Activated T-cell treated with anti-CD3 and anti-CD28 coated beads, Interleukin-2, amount 50 U/mL, for 1 hour (primary cell): ENCODE results near the gene MRPS6.

Experiments
- DNase-seq: peaks from one replicate; pipeline ENCODE4 v3.0.0-alpha.2; 2020

MRPS6 gene

DNA sequence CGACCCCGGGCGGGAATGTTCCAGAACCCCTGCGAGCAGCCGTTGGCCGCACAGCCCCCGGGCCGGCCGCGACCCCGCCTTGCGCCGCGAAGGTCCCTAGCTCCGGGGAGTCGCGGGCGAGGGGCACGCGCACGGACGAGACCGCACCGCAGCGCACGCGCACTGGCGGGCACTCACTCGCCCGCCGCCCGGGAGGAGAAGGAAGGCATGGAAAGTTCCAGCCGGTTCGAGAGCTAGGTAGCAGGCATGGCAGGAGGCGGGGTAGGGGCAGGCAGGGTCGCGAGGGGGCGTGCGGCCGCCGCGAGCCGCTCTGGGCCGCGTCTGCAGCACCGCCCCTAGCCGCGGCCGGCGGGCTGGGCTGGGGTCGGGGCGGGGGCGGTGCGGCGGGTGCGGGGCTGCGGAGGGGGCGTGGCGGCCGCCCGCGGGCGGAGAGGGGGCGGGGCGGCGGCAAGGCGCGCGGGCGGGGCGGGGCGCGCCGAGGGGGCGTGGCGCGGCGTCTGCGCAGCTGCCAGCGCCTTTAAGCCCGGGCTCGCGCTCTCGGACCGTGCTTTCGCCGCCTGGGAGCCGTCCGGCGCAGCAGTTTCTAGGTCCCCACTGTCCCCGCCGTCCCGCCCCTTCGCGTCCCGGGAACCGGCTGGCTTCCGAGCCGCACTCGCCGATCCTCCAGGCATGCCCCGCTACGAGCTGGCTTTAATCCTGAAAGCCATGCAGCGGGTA is at the start of gene MRPS6, which contains the start of gene SLC5A3:
MRPS6 (plus strand) TSS at position 547 of the 717 bp plus-strand sequence; CDS start at position 670, 123 bp downstream.
SLC5A3 (plus strand) TSS at position 547 of the 717 bp plus-strand sequence. CDS start 21,621 bp downstream, outside the sequence.
- peak; percentile 83 for DNase-seq

GRCh38 chr21:34023691-34024373 is 49.5 kb upstream of the MRPS6 start:
- no peak for DNase-seq

DNA sequence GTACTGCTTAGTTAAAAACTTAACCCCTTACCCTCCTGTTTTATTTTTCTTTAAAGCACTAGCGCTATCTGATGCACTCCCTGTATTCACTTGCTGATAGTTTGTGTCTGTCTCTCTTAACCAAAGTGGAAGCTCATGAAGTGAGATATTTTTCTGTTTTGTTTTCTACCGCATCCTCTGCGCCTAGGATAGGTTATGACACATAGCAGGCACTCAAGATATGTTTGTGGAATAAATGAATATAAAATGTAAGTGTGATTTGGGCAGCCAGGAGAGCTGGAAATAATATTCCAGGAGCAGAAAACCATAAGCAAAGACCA is 49.0 kb upstream of the MRPS6 start:
- DNase-seq = no peak

DNA sequence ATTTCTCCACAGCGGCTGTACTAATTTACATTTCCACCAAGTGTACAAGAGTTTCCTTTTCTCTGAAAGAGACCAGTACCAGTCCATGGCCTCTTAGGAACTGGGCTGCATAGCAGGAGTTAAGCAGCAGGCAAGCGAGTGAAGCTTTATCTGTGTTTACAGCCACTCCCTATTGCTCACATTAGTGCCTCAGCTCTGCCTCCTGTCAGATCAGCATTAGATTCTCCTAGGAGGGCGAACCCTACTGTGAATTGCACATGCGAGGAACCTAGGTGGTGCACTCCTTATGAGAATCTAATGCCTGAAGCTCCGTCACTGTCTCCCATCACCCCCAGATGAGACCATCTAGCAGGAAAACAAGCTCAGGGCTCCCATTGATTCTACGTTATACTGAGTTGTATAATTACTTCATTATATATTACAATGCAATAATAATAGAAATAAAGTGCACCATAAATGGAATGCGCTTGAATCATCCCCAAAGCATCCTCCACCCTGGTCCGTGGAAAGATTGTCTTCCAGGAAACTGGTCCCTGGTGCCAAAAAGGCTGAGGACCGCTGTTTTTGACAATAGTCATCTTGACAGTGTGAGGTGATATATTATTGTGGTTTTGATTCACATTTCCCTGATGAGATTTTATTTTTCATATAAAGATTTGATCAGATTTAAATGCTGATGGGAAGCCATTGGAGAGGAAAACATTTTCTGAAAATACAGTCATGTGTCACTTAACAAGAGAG is 45.5 kb upstream of the MRPS6 start:
- no peak for DNase-seq

GRCh38 chr21:34029743-34030528 is 43.4 kb upstream of the MRPS6 start:
- DNase-seq = peak; percentile 46

DNA sequence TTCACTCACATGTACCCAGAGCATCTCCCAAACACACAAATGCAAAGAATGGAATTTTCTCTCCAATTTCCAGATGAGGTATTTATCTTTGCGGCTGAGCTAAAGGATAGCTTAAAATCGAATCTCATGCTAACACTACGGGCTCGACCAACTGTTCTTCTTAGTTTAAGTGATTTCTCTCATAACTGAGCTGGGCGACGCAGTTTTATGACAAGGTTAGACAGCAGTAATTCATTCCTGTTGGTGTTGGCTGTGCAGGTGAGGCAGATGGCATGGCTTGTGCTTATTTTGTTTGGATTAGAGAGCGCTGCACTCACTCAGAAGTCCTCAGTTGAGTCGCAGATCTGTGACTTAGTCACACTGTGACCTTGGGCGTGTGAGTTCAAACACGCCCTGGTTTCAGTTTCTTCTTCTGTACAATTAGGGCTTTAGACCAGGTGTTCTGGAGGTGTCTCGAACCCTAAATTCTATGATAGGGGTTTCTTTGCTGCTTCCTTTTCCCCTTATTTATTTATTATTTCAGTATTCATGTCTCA is 41.5 kb upstream of the MRPS6 start:
- no peak for DNase-seq

DNA sequence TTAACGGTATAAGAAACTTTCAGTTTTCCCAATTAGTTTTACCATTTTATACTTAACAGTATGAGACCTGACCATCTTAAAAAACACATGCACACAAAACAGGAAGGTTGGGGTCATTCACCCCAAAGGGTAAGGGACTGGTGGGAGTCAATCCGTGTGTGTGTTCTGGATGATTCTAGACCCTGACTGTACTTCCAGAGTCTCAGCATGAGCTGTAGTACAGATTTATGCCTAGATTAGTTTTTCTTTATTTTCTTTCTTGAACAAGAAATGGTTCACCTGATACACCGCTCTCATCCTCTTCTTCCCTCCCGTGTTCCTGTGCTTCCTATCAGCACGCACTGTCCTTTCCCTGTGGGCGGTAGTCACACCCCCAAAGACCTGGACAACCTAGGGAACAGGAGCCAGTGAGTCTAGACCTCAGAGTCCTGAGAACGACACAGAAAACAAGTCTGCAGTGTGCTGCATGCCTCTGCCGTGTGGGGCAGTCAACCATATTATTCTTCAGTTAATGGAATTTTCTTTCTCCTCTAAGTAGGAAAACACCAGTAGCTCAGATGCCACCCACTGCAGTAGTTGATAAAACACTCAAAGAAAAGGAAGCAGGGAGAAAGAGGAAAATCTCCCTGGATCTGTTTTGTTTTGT is 38.9 kb upstream of the MRPS6 start:
- DNase-seq = no peak

- DNase-seq = no peak
Measured at GRCh38 chr21:34035619-34036354, 37.6 kb upstream of the MRPS6 start.

GRCh38 chr21:34037009-34037795 is 36.2 kb upstream of the MRPS6 start:
- no peak for DNase-seq

- DNase-seq = no peak
Measured at GRCh38 chr21:34039678-34040382, 33.5 kb upstream of the MRPS6 start.

GRCh38 chr21:34042735-34043134 is 30.6 kb upstream of the MRPS6 start:
- DNase-seq = no peak

DNA sequence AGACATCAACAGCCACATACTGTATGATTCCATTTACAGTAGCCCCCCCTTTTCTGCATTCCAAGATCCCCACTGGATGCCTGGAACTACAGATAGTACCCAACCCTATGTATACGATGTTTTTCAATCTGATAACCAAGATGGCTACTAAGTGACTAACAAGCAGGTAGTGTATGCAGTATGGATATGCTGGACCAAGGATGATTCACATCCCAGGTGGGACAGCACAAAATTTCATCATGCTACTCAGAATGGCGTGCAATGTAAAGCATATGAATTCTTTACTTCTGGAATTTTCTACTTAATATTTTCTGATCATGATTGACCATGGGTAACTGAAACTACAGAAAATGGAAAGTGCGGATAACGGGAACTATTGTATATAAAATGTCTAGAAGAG is 30.0 kb upstream of the MRPS6 start:
- no peak for DNase-seq

DNA sequence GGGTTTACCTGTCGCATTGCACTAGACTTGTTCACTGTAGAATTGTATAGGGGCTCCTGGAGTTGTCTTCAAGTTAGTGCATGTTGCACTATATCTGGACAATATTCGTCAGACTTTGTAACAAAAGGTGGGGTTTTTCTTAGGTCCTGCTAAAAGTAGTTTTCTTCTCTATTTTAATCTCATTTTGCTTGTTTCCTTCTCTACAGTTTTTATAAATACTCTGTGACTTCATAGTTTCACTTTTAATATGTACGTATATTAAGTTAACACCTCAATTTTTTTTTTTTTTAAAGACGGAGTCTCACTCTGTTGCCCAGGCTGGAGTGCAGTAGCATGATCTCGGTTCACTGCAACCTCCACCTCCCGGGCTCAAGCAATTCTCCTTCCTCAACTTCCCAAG is 26.5 kb upstream of the MRPS6 start:
- DNase-seq = no peak

DNA sequence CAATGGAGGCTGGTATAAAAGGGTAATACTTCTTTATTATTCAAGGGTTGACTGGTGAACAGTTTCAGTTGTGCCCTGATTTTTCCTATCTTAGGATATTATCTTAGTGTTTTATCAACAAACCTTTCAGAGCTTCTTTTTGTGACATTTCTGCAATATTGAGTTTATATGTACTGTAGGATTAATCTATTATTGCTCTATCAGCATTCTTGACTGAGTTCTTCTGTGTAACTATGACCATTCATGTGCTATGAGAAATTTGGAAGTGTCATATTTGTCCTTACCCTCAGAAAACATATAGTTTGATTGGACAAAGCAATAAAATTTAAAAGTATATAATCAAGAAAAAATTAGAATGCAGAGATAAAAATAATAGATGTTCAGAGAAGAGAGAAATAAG is 25.5 kb upstream of the MRPS6 start:
- no peak for DNase-seq

DNA sequence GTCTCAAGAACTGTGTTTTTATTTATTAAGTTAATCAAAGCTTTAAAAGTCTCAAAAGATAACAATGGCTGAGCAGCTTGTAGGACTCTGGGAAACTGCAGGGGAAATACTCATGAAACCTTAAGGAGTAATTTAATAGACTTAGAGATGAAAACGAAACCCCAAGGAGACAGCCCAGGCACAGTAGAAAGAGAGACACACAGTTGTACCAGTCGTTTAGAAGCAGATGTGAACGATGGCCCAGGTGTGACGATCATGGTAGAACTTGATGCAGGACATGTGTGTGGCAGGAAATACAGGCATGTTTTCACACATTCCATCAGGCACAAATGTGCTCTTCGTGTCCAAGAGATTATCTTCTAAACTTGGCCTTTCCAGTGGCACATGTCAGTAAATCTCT is 21.2 kb upstream of the MRPS6 start:
- DNase-seq = no peak

DNA sequence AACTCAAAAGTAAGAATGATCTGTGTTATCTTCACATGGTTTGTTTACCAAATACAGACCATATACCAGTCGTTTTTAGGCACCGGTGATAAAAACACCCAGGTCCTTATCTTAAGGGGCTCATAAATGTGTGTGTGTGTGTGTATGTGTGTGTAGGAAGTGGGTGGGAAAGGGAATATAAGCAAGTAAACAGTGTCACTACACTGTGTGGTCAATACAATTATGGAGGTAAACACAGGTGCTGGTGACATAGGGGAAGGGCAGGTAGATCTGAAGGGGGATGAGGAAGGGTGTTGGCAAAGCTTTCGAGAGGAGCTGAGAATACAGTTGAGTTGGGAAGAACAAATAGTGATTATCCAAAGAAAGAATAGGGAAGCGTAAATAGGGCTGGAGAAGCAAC is 19.1 kb upstream of the MRPS6 start:
- no peak for DNase-seq

GRCh38 chr21:34055615-34056014 is 17.8 kb upstream of the MRPS6 start:
- DNase-seq = no peak

DNA sequence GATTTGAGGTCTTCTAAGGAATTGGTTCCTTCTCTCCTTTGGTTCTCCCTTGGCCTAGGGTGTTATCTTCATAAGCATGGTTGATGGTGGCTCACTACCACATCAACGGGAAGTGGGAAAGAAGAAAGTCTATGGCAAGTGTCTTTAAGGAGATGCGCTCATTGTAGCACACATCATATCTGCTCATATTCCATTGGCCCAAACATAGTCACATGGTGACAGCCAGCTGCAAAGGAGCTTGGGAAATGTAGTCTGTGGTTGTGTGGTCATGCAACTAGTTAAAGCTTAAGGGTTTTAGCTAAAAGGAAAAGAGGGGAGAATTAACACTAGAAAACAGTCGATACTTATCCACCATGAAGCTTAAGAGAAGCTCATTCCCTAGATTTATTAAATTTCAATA is 11.4 kb upstream of the MRPS6 start:
- no peak for DNase-seq

GRCh38 chr21:34065027-34065426 is 8.4 kb upstream of the MRPS6 start:
- DNase-seq = no peak

DNA sequence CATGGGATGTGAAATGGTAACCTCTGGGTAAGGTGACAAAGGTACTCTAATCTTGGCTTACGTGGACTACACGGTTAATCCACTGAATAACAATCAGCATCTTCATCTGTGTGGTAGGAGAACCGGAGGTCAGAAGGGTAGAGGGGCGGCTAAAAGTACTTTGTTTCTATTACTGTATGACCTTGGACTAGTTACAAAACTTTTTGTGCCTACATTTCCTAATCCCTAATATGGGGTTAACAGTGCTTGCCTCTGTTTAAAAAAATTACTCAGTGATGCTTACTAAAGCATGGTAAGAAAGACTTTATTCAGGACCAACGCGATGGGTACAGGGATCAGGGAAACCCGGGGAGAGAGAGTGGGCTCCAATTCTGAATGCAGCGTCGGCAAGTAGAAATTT is 1.7 kb upstream of the MRPS6 start:
- no peak for DNase-seq
